ENCODE results near the gene BPIFB6.
"Not testable (repeated sequence)": the region's sequence is repeated elsewhere in the genome, so short reads cannot be mapped to it uniquely, and the experiment has no call there.

BPIFB6 gene

GRCh38 chr20:33027769-33028751 lies 3.4 kb upstream of the BPIFB6 start:
- no peak for DNase-seq (ENCODE audit: low read depth in 2 of 2, low spot score in 1 of 2)

DNA sequence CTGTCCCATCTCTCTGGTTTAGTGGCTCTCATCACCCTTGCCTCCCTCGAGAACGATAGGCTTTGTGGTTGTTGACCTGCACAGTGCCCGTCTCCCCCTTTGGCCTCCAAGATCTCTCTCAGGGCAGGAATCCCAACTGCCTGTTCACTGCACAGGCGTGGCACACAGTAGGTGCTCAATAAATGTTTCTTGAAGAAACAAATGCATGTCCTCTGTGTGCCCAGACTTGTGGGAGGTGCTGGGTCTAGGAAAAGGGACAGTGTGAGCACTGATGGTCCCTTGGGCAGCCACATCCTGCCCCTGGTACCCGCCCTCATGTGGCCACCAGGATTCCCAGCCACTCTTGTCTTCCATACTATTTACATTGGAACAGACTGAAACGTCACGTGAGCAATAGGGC lies 2.6 kb upstream of the BPIFB6 start:
- no peak for DNase-seq (ENCODE audit: low read depth in 2 of 2, low spot score in 1 of 2)

- DNase-seq (ENCODE audit: low read depth in 2 of 2, low spot score in 1 of 2), result no peak
Measured at GRCh38 chr20:33030076-33030475, 1.4 kb upstream of the BPIFB6 start.

- DNase-seq (ENCODE audit: low read depth in 2 of 2, low spot score in 1 of 2), result no peak
Measured at GRCh38 chr20:33030569-33030968, 879 bp upstream of the BPIFB6 start.

GRCh38 chr20:33032555-33032954 lies 1.1 kb downstream of the BPIFB6 start:
- no peak for DNase-seq (ENCODE audit: low read depth in 2 of 2, low spot score in 1 of 2)

DNA sequence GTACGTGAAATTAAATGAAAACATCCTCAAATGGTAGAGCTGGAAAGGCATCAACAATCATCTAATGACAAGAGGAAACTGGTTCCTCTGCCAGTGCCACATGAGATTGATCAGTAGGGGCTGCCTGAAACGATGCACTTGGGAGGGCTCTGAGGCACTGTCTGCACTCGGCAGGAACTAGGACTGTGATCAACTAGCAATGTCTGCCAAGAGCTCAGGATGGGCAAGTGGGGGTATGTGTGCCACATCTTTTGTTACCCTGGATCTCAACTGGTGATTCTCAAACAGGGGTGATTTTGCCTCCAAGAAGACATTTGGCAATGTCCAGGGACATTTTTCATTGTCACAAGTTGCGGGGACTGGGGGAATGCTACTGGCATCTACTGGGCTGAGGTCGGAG lies 1.9 kb downstream of the BPIFB6 start:
- no peak for DNase-seq (ENCODE audit: low read depth in 2 of 2, low spot score in 1 of 2)

DNA sequence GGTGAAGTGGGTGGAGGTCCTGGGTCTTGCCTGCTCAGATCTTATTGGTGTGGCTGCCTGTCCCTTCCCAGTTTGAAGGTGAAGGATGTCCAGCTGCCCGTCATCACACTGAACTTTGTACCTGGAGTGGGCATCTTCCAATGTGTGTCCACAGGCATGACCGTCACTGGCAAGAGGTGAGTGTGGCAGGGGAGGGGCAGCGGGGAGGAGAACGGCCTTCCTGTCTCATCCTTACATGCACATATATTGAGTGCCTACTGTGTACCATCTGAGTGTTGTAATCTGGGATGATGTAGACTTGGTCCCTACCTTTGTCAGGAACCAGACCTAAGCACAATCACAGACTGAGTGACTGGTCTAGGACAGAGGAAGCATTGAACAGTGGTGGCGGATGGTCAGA lies 2.7 kb downstream of the BPIFB6 start:
- no peak for DNase-seq (ENCODE audit: low read depth in 2 of 2, low spot score in 1 of 2)

DNA sequence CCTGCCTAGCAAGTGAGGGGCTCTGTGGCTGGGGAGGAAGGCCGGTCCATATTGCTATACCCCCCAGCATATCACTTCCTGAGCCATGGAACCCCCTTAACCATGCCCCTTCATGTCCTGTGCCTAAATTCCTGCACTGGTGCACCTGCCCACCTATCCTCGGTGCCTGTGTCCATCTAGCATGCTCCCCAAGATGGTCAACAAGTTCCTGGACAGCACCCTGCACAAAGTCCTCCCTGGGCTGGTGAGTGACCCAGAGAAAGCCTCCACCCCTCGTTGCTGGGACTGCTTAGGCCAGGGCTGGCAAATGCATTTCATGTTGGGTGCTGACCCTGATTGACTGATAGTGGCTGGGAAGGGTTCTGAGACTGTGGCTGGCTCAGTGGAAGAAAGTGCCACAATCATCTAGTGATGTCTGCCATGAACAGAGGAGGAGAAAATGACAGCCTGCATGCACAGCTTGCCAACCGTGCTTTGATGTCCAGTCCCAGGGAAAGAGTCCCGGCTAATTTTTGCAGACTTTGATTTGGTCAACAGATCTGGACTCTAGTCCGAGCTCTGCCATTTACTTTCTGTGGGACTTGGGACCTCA lies 3.5 kb downstream of the BPIFB6 start:
- no peak for DNase-seq (ENCODE audit: low read depth in 2 of 2, low spot score in 1 of 2)

GRCh38 chr20:33037456-33037855 lies 6.0 kb downstream of the BPIFB6 start:
- DNase-seq (ENCODE audit: low read depth in 2 of 2, low spot score in 1 of 2), result no peak

GRCh38 chr20:33038243-33038642 lies 6.8 kb downstream of the BPIFB6 start:
- DNase-seq (ENCODE audit: low read depth in 2 of 2, low spot score in 1 of 2), result no peak

DNA sequence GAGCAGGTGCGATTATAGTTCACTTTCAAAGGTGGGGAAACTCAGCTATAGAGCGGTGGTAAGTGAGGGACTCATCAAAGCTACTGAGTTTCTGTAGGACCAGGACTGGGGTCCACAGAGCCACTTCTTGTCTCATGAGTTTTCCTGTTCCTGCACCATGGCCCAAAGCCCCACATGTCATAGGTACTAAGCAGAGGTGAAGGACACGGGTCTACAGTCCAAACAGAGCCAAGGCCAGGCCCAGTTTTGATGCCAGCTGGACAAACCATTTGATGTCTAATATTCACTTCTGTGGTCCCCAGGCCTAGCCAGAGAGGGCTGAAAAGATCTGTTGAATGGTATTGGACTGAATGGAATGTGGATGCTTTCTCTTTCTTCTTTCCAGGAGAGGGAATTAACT lies 11.0 kb downstream of the BPIFB6 start:
- no peak for DNase-seq (ENCODE audit: low read depth in 2 of 2, low spot score in 1 of 2)

GRCh38 chr20:33042983-33043730 lies 11.7 kb downstream of the BPIFB6 start:
- DNase-seq (ENCODE audit: low read depth in 2 of 2, low spot score in 1 of 2), result no peak

- no peak for DNase-seq (ENCODE audit: low read depth in 2 of 2, low spot score in 1 of 2)
Measured at GRCh38 chr20:33043731-33044181, 12.3 kb downstream of the BPIFB6 start.

DNA sequence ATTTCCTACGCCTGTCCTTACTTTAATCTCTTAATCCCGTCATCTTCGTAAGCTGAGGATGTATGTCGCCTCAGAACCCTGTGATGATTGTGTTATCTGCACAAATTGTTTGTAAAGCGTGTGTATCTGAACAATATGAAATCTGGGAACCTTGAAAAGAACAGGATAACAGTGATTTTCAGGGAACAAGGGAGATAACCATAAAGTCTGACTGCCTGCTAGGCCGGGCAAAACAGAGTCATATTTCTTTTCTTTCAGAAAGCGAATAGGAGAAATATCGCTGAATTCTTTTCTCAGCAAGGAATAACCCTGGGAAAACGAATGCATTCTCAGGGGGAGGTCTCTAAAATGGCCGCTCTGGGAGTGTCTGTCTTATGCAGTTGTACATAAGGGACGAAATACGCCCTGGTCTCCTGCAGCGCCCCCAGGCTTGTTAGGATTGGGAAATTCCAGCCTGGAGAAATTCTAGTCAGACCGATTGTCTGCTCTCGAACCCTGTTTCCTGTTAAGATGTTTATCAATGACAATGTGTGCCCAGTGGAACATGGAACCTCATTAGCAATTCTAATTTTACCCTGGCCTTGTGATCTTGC lies 13.8 kb downstream of the BPIFB6 start:
- not testable (repeated sequence) for DNase-seq (ENCODE audit: low read depth in 2 of 2, low spot score in 1 of 2)

DNA sequence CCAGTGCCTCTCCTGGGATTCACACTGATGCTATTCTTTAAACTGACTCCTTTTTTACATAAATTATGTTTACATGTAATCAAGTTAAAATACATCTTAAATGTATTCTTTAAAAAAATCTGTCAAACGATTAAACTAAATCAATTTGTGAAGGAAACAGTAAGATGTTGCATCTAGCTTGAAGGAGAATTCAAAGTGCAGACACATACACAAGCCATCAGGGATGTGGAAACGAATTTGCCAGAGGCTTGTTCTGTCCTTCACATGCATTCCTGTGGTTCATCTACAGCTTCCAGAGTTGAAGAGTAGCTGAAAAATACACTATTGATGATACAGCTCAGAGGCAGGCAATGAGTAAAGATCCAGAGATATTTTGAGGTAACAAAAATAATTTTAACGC lies 15.0 kb downstream of the BPIFB6 start:
- DNase-seq (ENCODE audit: low read depth in 2 of 2, low spot score in 1 of 2), result no peak

DNA sequence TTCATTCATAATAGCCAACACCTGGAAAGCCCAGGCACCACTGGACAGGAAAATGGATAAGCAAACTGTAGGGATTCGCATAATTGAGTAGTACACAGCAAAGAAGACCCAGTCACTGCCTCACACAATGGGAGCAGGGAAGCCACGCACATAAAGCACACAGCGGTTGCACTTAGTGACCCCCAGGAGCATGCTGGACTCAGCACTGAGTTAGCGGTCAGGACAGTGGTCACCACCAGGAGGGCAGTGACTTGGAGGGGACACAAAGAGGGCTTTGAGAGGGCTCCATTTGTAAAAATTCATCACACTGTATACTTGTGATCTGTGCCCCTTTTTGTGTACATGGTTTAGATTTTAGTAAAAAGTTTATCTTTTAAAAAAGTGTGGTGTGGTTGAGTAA lies 19.9 kb downstream of the BPIFB6 start:
- no peak for DNase-seq (ENCODE audit: low read depth in 2 of 2, low spot score in 1 of 2)

DNA sequence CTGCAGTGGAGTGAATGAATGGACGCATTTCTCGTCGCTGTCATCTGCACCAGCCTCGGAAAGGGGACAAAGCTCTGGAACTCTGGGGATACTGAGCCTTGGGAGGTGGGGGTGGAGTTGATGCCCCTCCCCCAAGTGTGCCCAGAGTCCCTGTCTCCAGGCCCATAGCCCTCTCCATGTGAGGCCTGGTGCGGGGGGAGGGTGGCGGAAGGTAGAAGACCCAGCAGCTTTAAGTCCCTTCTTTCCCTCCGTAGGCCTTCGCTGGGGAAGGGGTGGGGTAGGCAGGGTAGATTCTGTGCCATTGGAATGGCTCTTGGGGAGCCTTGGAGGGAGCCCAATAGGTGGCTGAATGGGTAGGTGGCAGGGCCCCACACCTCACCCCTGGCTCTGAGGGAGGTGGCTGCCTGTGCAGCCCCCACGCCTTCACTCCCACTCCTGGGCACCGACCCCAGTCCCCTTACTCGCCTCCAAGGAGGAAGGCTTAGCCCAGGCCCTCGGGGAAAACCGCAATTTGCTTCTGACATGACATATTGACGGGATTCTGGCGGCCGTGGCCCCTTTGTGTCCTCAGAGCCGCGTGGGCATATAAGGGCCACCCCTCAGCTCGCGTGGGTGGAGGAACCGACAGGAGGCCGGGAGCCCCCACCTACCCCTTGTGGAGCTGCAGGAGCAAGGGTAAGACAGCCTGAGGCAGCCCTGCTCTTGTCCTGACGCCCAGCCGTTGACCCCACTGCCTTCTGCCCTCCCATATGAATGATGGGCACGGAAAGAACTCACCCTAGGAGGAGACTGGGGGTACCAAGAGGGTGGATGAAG lies 22.1 kb downstream of the BPIFB6 start, which contains the start of gene BPIFB3:
TSS of gene BPIFB3 (plus strand) at position 613 of the 816 bp plus-strand sequence. CDS start 1,533 bp downstream, outside the sequence.
- no peak for DNase-seq (ENCODE audit: low read depth in 2 of 2, low spot score in 1 of 2)

- DNase-seq (ENCODE audit: low read depth in 2 of 2, low spot score in 1 of 2), result no peak
Measured at GRCh38 chr20:33054381-33054780, 22.9 kb downstream of the BPIFB6 start.

DNA sequence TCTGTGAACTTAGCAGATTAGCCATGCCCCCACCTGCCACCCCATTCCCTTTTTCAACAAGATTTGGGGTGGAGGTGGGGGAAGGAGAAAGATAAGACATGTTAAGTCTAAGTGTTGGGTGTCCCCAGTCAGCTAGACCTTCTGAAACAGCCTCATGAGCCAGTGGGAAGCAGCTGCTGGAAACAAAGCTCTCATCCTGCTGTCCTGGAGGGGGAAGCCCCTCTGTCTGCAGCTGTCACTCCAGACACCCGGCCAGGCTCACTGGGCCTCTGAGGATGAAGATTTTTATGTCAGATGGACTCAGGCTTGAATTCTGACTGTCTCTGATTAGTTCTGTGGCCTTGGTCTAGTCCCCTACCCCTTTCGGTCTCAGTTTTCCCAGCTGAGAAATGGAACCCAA lies 23.3 kb downstream of the BPIFB6 start:
- DNase-seq (ENCODE audit: low read depth in 2 of 2, low spot score in 1 of 2), result no peak

DNA sequence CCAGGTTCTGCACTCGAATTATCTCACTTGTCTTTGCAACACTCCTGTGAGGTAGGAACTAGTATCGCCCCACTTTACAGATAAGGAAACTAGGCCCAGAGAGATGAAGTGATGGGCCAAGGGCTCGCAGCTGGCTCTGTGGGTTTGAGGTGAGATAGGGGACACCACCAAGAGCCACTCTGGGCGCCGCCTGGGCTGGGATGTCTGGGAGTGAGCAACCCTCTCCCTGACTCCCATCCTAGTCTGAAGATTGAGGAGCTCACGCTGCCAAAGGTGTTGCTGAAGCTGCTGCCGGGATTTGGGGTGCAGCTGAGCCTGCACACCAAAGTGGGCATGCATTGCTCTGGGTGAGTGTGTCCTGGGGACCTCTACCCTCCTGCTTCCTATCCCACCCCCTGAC lies 27.7 kb downstream of the BPIFB6 start:
- DNase-seq (ENCODE audit: low read depth in 2 of 2, low spot score in 1 of 2), result no peak
